22Rv1 (cell line): ENCODE results near the gene UBE3D.

ENCODE experiments used
- H3K27ac ChIP-seq: fragments of 450-650 bp; 2 replicates; pipeline ENCODE4 v1.5.1; 2017
- ZFX ChIP-seq: fragments of 450-650 bp; IDR thresholded peaks from 2 replicates; pipeline ENCODE4 v1.6.1; 2017; ENCODE audit warnings: antibody characterized with exemption, borderline replicate concordance
- TF ChIP-seq, protein P1 (sequence below): fragments of 450-650 bp; IDR thresholded peaks from 2 replicates; pipeline ENCODE4 v1.5.1; 2017; ENCODE audit warnings: mild to moderate bottlenecking

UBE3D gene

DNA sequence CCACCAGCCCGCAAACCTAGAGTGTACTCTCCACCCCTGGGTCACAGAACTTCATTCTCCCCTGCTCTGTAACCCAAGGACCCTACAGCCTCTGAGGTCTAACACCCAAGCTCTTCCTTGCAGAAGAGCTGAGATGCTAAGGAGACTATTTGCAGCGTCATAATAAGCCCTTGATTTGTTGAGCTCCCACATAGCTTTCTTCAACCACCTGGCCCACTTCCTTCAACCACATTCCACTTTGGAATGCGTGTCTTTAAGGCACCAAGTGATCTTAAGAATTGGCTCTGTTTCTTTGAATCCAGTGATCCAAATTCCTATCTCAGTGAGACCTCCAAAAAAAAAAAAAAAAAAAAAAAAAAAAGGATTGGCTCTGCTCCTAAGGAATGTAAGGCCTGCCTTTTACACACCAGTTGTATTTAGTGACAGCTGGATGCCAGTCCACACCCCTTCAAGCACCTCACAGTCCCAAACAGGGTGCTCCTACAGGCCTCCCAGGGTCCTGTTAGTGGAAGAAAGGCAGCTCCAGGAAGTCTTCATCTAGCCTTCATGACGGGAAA, 106.2 kb downstream of the UBE3D start:
- H3K27ac ChIP-seq, result no peak overlapping the region
- no peak for TF ChIP-seq ZFX
- TF ChIP-seq, protein P1, sequence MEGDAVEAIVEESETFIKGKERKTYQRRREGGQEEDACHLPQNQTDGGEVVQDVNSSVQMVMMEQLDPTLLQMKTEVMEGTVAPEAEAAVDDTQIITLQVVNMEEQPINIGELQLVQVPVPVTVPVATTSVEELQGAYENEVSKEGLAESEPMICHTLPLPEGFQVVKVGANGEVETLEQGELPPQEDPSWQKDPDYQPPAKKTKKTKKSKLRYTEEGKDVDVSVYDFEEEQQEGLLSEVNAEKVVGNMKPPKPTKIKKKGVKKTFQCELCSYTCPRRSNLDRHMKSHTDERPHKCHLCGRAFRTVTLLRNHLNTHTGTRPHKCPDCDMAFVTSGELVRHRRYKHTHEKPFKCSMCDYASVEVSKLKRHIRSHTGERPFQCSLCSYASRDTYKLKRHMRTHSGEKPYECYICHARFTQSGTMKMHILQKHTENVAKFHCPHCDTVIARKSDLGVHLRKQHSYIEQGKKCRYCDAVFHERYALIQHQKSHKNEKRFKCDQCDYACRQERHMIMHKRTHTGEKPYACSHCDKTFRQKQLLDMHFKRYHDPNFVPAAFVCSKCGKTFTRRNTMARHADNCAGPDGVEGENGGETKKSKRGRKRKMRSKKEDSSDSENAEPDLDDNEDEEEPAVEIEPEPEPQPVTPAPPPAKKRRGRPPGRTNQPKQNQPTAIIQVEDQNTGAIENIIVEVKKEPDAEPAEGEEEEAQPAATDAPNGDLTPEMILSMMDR, result no peak

DNA sequence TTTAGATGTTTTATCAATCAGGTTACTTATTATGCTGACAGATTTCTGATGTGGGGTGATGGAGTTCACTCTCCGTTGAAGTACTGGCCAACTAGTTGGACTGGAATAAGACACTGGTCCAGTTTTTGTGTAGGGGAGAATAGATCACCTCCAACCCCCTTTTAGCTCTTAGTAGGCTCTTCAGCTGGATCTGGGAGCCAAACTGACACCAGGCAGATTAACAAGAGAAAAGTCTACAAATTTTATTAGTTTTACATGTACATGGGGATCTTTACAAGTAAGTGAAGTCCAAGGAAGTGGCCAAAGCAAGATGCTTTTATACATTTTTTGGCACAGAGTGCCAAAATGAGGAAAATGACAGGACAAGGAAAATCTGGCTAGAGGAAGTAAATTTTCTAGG, 107.1 kb downstream of the UBE3D start:
- TF ChIP-seq, protein P1, result no peak
- no peak for TF ChIP-seq ZFX
- H3K27ac ChIP-seq, result no peak overlapping the region

DNA sequence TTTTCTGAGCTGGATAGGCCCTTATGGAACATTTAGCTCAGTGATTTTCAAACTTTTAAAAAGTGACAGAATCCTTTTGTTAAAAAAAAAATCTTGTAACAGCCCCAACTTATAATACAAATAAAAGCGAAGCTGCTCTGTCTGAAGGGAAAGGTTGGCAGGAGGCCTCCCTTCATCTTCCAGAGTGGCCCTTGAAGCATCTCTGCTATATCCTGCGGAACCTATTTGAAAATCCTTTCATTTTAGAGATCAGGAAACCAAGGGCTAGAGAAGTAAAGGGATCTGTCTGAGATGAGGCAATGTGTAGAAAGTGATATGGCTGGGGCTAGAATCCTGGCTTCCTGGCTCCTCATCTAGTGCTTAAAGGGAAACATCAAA, 107.8 kb downstream of the UBE3D start:
- no peak overlapping the region for H3K27ac ChIP-seq
- no peak for TF ChIP-seq ZFX
- TF ChIP-seq, protein P1, result no peak

DNA sequence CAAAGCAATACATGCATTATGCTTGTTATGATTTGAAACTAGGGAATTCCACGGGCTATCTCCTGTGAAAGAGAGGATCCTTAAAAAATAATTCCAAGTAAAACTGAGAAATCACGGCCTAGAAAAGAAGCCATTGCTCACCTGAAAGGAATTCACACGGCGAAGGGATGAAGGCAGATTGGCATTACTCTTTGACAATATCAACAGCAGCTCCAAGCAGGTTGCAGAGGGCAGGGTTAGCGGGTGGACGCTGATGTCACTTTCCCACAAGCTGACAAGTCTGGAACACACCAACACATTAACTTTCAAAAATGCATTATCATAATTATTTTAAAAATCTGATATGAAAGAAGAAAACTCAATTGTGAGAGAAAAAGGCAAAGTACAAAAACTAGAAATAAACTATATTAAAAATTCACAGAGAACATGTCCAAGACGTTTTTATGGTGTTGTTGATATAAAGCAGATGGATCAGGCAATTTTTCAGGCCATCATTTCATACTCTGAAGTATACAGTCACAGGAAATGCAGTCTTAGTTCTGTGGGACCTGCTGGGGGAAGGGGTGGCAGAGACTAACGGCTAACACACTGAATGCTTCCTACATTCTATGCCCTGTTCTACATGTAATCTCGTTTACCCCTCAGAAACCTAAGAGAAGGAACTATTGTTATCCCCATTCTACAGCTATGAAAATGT, 108.3 kb downstream of the UBE3D start:
- TF ChIP-seq, protein P1, result no peak
- no peak for TF ChIP-seq ZFX
- H3K27ac ChIP-seq, result no peak overlapping the region

DNA sequence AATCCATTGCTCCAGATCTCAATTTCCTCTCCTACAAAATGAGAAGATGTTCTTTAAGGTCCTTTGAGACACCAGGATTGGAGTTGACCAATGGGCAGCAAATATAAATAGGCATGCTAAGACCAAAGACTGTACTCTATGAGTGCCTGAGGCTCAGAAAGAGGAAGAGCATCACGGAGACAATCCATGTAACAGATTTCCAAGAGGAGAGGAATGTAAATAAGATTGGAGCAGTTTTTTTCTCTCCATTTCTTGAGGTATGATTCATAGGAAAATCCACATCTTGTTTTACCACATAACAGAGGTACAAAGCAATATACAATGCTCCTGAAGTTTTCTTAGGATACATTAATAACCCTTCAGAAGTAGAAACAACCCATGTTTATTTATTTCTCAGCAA, 109.8 kb downstream of the UBE3D start:
- H3K27ac ChIP-seq, result no peak overlapping the region
- TF ChIP-seq, protein P1, result no peak
- TF ChIP-seq ZFX, result no peak

DNA sequence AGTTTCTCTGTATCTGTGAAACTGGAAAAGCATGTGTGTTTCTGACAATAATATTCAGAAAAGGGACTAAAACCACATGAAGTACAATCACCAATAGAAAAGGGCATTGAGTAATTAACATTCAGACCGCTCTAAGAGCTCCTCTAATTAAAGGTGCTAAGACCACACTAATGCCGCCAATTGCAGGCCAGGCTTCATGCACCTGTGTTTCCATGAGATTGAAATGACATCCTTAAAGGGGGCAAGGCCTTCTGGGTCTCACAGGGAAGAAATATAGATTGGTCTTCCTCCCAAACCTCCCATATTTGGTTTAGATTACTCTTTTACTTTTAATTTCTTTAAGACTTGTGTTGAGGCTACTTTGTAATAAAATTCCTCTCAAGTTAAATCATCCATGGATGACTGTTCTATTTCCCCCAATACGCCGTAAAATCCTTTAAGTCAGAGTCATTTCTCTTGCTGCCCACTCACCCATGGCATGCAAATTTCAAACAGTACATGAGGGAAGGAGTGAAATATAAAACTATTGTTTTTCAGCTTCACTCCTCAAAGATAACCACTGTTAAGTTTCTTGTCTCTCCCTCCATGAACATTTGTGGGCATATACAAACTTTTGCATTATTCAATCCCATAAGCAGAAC, 110.6 kb downstream of the UBE3D start:
- no peak for TF ChIP-seq ZFX
- TF ChIP-seq, protein P1, result no peak
- no peak overlapping the region for H3K27ac ChIP-seq

DNA sequence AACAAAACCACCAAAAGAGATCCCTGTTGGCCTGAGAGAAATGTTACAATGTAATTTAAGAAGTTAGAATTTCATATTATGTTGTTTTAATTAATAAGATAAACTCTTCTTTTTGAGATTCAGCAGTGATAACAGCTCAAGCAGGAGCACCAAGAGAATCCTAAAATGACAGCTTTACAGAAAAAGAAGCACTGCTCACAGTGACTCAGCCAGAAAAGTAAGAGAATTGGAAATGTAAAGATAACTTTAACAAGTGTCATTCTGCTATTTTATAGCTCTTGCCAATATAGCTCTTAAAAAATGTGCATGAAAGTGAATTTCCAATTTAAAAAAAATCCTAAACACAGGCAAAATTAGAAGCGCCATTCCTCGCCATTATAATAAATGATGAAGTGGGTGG, 111.3 kb downstream of the UBE3D start:
- no peak overlapping the region for H3K27ac ChIP-seq
- TF ChIP-seq, protein P1, result no peak
- no peak for TF ChIP-seq ZFX
